Prostate gland (tissue), 2 donors: ENCODE data around the gene FLVCR1.

Source experiments
- CTCF ChIP-seq, 4 experiments: fragments of 200-600 bp in 2 of 4; fragments of 450-650 bp in 2 of 4; sonication (generic) in 2 of 4; IDR thresholded peaks; 1 replicate in 3 of 4; 2 replicates in 1 of 4; pipeline ENCODE4 v1.5.1; 2016 to 2019; ENCODE audit warnings: antibody characterized with exemption in 4 of 4, mild to moderate bottlenecking in 2 of 4, moderate library complexity in 2 of 4
- POLR2A ChIP-seq: fragments of 450-650 bp; IDR thresholded peaks from one replicate; pipeline ENCODE4 v1.6.1; 2016; ENCODE audit warnings: antibody characterized with exemption, mild to moderate bottlenecking
- POLR2AphosphoS5 ChIP-seq: sonication (generic); formaldehyde crosslinking; IDR thresholded peaks from one replicate; pipeline ENCODE4 v1.6.1; 2017; ENCODE audit warnings: antibody characterized with exemption

- peak in 1 of 4 experiments; percentile 15 for TF ChIP-seq CTCF (IDR thresholded peaks at IDR 0.05)
- peak; percentile 91 for TF ChIP-seq POLR2AphosphoS5
- peak; percentile 76 for TF ChIP-seq POLR2A
Measured at GRCh38 chr1:212857992-212858460, at the start of gene FLVCR1.
